WTC11 (cell line): Measurements from ENCODE around the gene SCRN3.

Experiments
- ATF6 ChIP-seq: sonication (generic); formaldehyde crosslinking; IDR thresholded peaks from 2 replicates; pipeline ENCODE4 v1.8.1; 2023; ENCODE audit warnings: mild to moderate bottlenecking, missing genetic modification reagents
- CTCF ChIP-seq: fragments of 200-600 bp; IDR thresholded peaks from 2 replicates; pipeline ENCODE4 v1.8.0; 2022; ENCODE audit warnings: antibody characterized with exemption
- ELF4 ChIP-seq: sonication (generic); formaldehyde crosslinking; IDR thresholded peaks from 2 replicates; pipeline ENCODE4 v1.8.1; 2022; ENCODE audit warnings: low read depth, mild to moderate bottlenecking, moderate library complexity, missing genetic modification reagents
- HMGXB4 ChIP-seq: sonication (generic); formaldehyde crosslinking; IDR thresholded peaks from 2 replicates; pipeline ENCODE4 v1.8.1; 2023; ENCODE audit warnings: mild to moderate bottlenecking, moderate library complexity, missing genetic modification reagents
- MYBL2 ChIP-seq: sonication (generic); formaldehyde crosslinking; IDR thresholded peaks from 2 replicates; pipeline ENCODE4 v1.8.1; 2023; ENCODE audit warnings: mild to moderate bottlenecking, moderate library complexity, missing genetic modification reagents
- SP1 ChIP-seq: sonication (generic); formaldehyde crosslinking; conservative IDR thresholded peaks from 2 replicates; pipeline ENCODE4 v1.8.1; 2022; ENCODE audit warnings: missing genetic modification reagents
- USF2 ChIP-seq: sonication (generic); formaldehyde crosslinking; IDR thresholded peaks from 2 replicates; pipeline ENCODE4 v1.8.1; 2023; ENCODE audit warnings: mild to moderate bottlenecking, missing genetic modification reagents, moderate library complexity
- ZNF263 ChIP-seq: sonication (generic); formaldehyde crosslinking; IDR thresholded peaks from 2 replicates; pipeline ENCODE4 v1.8.1; 2022; ENCODE audit warnings: low read depth, mild to moderate bottlenecking, moderate library complexity, missing genetic modification reagents

- TF ChIP-seq ELF4 (CRISPR knock-in tag) (no peak), ZNF263 (CRISPR knock-in tag) (no peak), HMGXB4 (CRISPR knock-in tag) (no peak), USF2 (CRISPR knock-in tag) (no peak), SP1 (CRISPR knock-in tag) (no peak), CTCF (no peak), MYBL2 (CRISPR knock-in tag) (no peak), ATF6 (CRISPR knock-in tag) (no peak)
Observed at GRCh38 chr2:174368691-174369090, 26.8 kb upstream of the SCRN3 start.
